ENCODE results near the gene NR6A1.

The NR6A1 gene

DNA sequence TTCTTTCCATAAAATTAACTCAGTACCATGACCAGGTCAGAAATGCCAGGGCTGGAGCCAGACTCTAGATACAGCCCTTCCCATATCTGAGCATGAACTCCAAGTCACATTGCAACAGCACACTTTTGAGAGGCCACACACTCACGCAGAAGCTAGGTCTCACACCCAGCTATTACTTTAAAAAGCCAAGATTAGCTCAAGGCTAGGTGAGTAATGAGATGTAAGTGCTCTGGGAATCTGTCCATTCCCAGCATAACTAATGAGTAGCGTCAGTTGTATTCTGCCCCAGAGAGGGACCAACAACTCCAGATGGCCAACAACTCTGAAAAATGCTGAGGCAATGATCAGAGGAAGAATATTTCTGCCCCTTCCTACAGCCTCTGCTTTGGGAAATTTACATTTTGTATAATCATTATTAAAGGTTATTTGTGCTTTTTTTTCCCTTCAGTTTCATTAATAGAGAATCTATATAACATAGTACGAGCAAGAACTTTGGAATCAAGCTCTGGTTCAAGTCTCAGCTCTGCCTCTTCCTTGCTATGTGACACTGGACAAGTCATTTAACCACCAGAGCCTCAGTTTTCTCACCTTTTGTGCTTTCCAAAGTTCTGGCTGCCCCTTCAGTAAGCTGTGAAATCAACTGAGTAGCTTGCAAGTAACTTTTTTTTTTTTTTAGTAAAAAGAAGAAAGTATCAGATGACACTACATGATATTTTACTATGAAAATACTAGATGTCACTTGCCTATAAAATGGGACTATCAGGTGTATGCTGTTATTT, 118.3 kb downstream of the NR6A1 start:
- TF ChIP-seq ZFX (IDR thresholded peaks at IDR 0.05; ENCODE audit: borderline replicate concordance), result no peak
- TF ChIP-seq, protein P1, sequence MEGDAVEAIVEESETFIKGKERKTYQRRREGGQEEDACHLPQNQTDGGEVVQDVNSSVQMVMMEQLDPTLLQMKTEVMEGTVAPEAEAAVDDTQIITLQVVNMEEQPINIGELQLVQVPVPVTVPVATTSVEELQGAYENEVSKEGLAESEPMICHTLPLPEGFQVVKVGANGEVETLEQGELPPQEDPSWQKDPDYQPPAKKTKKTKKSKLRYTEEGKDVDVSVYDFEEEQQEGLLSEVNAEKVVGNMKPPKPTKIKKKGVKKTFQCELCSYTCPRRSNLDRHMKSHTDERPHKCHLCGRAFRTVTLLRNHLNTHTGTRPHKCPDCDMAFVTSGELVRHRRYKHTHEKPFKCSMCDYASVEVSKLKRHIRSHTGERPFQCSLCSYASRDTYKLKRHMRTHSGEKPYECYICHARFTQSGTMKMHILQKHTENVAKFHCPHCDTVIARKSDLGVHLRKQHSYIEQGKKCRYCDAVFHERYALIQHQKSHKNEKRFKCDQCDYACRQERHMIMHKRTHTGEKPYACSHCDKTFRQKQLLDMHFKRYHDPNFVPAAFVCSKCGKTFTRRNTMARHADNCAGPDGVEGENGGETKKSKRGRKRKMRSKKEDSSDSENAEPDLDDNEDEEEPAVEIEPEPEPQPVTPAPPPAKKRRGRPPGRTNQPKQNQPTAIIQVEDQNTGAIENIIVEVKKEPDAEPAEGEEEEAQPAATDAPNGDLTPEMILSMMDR (IDR thresholded peaks at IDR 0.05), result no peak
- no peak overlapping the region for H3K27ac ChIP-seq

- TF ChIP-seq, protein P1 (IDR thresholded peaks at IDR 0.05), result no peak
- no peak for TF ChIP-seq ZFX (IDR thresholded peaks at IDR 0.05; ENCODE audit: borderline replicate concordance)
- H3K27ac ChIP-seq, result no peak overlapping the region
Measured at GRCh38 chr9:124652203-124652602, 118.9 kb downstream of the NR6A1 start.

DNA sequence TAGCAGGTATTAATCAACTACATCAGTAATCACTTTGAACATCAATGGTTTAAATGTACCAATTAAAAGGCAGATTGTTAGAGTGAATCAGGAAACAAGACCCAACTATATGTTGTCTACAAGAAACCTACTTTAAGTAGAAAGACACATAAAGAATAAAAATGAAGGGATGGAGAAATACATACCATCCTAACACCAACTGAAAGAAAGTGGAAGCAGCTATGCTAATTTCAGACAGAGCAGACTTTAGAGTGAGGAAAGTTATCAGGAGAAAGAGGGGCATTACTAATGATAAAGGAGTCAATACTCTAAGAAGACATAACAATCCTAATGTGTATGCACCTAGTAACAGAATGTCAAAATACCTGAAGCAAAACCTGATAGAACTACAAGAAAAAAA, 125.8 kb downstream of the NR6A1 start:
- no peak overlapping the region for H3K27ac ChIP-seq
- TF ChIP-seq ZFX (IDR thresholded peaks at IDR 0.05; ENCODE audit: borderline replicate concordance), result no peak
- TF ChIP-seq, protein P1 (IDR thresholded peaks at IDR 0.05), result no peak

GRCh38 chr9:124639637-124640036, 131.5 kb downstream of the NR6A1 start:
- H3K27ac ChIP-seq, result no peak overlapping the region
- TF ChIP-seq, protein P1 (IDR thresholded peaks at IDR 0.05), result no peak

- no peak overlapping the region for H3K27ac ChIP-seq
- TF ChIP-seq, protein P1 (IDR thresholded peaks at IDR 0.05), result no peak
- TF ChIP-seq ZFX (IDR thresholded peaks at IDR 0.05; ENCODE audit: borderline replicate concordance), result no peak
Measured at GRCh38 chr9:124635285-124635684, 135.8 kb downstream of the NR6A1 start.

DNA sequence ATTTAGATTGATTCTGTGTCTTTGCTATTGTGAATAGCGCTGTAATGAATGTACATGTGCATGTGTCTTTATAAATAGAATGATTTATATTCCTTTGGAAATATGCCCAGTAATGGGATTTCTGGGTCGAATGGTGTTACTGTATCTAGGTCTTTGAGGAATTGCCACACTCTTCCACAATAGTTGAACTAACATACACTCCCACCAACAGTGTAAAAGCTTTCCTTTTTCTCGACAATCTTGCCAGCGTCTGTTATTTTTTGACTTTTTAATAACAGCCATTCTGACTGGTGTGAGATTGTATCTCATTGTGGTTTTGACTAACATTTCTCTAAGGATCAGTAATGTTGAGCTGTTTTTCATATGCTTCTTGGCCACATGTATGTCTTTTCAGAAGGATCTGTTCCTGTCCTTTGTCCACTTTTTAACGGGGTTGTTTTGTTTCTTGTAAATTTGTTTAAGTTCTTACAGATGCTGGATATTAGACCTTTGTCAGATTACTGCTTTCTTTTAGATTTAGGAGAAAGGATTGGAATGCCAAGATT, 139.0 kb downstream of the NR6A1 start:
- no peak overlapping the region for H3K27ac ChIP-seq
- no peak for TF ChIP-seq ZFX (IDR thresholded peaks at IDR 0.05; ENCODE audit: borderline replicate concordance)
- TF ChIP-seq, protein P1 (IDR thresholded peaks at IDR 0.05), result no peak

GRCh38 chr9:124631326-124631725, 139.8 kb downstream of the NR6A1 start:
- TF ChIP-seq, protein P1 (IDR thresholded peaks at IDR 0.05), result no peak
- no peak for TF ChIP-seq ZFX (IDR thresholded peaks at IDR 0.05; ENCODE audit: borderline replicate concordance)
- H3K27ac ChIP-seq, result no peak overlapping the region

All from 22Rv1 (cell line).